Measurements from ENCODE around the gene NPAS2.

GRCh38 chr2:101026253-101026701, 206.3 kb downstream of the NPAS2 start:
- TF ChIP-seq, protein P1, sequence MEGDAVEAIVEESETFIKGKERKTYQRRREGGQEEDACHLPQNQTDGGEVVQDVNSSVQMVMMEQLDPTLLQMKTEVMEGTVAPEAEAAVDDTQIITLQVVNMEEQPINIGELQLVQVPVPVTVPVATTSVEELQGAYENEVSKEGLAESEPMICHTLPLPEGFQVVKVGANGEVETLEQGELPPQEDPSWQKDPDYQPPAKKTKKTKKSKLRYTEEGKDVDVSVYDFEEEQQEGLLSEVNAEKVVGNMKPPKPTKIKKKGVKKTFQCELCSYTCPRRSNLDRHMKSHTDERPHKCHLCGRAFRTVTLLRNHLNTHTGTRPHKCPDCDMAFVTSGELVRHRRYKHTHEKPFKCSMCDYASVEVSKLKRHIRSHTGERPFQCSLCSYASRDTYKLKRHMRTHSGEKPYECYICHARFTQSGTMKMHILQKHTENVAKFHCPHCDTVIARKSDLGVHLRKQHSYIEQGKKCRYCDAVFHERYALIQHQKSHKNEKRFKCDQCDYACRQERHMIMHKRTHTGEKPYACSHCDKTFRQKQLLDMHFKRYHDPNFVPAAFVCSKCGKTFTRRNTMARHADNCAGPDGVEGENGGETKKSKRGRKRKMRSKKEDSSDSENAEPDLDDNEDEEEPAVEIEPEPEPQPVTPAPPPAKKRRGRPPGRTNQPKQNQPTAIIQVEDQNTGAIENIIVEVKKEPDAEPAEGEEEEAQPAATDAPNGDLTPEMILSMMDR (IDR thresholded peaks at IDR 0.05; ENCODE audit: insufficient read depth, low read depth, low read length) = no peak
- no peak for TF ChIP-seq EZH2 (IDR thresholded peaks at IDR 0.05; ENCODE audit: insufficient read depth, low read length)

All from astrocyte (in vitro differentiated cells and primary cell).